Osteocyte (in vitro differentiated cells): ENCODE data around the gene ATP9A. TPM values are rescaled to one million over a fixed set of nuclear protein-coding genes. Genes with fewer than 3 reads are reported as not detected.

ENCODE experiments used
- DNase-seq: peaks from one replicate; pipeline ENCODE4 v3.0.0; 2021; ENCODE audit warnings: mixed read lengths; ENCODE audit not compliant: unreplicated experiment; ENCODE audit errors: extremely low spot score
- H3K27ac Mint-ChIP-seq: one replicate; pipeline ENCODE4 v1.8.0; 2021; ENCODE audit warnings: mild to moderate bottlenecking, mixed read lengths; ENCODE audit not compliant: unreplicated experiment
- H3K27me3 Mint-ChIP-seq: one replicate; pipeline ENCODE4 v1.8.0; 2021; ENCODE audit warnings: mixed read lengths; ENCODE audit not compliant: unreplicated experiment
- H3K36me3 Mint-ChIP-seq: one replicate; pipeline ENCODE4 v1.8.0; 2021; ENCODE audit warnings: mixed read lengths; ENCODE audit not compliant: unreplicated experiment
- H3K4me1 Mint-ChIP-seq: one replicate; pipeline ENCODE4 v1.8.0; 2021; ENCODE audit warnings: mixed read lengths; ENCODE audit not compliant: unreplicated experiment
- H3K4me3 Mint-ChIP-seq: one replicate; pipeline ENCODE4 v1.8.0; 2021; ENCODE audit warnings: mild to moderate bottlenecking, moderate library complexity, mixed read lengths; ENCODE audit not compliant: unreplicated experiment
- H3K9me3 Mint-ChIP-seq: one replicate; pipeline ENCODE4 v1.8.0; 2021; ENCODE audit warnings: mixed read lengths; ENCODE audit not compliant: unreplicated experiment
- total RNA-seq: library from RNA; stranded (reverse); gene quantifications from 2 replicates; pipeline ENCODE4 v1.2.1, GENCODE V29; 2021
- TF ChIP-seq, protein P1 (sequence below): fragments of 200-600 bp; sonication (generic); IDR thresholded peaks from 2 replicates; pipeline ENCODE4 v1.5.0; 2021; ENCODE audit warnings: antibody characterized with exemption, mild to moderate bottlenecking, moderate library complexity

The ATP9A gene
- total RNA-seq, 1 donor from 2014 or later = 58.4 TPM

DNA sequence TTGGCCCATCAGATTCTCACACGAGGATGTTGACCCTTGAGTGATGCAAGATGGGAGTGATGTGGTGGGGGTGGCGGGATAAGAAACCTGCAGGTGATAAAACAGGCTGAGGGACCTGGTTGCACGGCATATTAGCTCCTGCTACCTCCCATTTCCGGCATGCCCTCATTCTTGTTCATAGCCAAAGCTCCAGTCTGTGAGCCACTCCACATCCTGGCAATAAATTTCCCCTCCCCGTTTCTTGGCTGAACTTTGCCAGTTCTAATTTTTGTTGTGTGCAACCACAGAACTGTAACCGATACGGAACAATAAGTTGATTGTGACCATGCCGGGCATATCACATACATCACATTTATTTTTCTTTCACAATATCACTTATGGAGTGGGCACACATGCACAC, 184.1 kb downstream of the ATP9A start:
- no peaks in the 10 kb centered on the region for H3K27me3 Mint-ChIP-seq
- TF ChIP-seq, protein P1, sequence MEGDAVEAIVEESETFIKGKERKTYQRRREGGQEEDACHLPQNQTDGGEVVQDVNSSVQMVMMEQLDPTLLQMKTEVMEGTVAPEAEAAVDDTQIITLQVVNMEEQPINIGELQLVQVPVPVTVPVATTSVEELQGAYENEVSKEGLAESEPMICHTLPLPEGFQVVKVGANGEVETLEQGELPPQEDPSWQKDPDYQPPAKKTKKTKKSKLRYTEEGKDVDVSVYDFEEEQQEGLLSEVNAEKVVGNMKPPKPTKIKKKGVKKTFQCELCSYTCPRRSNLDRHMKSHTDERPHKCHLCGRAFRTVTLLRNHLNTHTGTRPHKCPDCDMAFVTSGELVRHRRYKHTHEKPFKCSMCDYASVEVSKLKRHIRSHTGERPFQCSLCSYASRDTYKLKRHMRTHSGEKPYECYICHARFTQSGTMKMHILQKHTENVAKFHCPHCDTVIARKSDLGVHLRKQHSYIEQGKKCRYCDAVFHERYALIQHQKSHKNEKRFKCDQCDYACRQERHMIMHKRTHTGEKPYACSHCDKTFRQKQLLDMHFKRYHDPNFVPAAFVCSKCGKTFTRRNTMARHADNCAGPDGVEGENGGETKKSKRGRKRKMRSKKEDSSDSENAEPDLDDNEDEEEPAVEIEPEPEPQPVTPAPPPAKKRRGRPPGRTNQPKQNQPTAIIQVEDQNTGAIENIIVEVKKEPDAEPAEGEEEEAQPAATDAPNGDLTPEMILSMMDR = no peak
- peaks cover 15% of the 10 kb centered on the region for H3K4me1 Mint-ChIP-seq
- no peaks in the 10 kb centered on the region for H3K9me3 Mint-ChIP-seq
- H3K4me3 Mint-ChIP-seq = no peak overlapping the region
- H3K27ac Mint-ChIP-seq = no peak overlapping the region
- no peak for DNase-seq
- H3K36me3 Mint-ChIP-seq = no peaks in the 10 kb centered on the region

GRCh38 chr20:51583499-51583898, 184.7 kb downstream of the ATP9A start:
- no peak overlapping the region for H3K4me3 Mint-ChIP-seq
- H3K36me3 Mint-ChIP-seq = no peaks in the 10 kb centered on the region
- peaks cover 17% of the 10 kb centered on the region for H3K4me1 Mint-ChIP-seq
- no peak overlapping the region for H3K27ac Mint-ChIP-seq
- no peaks in the 10 kb centered on the region for H3K27me3 Mint-ChIP-seq
- no peak for DNase-seq
- TF ChIP-seq, protein P1 = no peak
- H3K9me3 Mint-ChIP-seq = no peaks in the 10 kb centered on the region

DNA sequence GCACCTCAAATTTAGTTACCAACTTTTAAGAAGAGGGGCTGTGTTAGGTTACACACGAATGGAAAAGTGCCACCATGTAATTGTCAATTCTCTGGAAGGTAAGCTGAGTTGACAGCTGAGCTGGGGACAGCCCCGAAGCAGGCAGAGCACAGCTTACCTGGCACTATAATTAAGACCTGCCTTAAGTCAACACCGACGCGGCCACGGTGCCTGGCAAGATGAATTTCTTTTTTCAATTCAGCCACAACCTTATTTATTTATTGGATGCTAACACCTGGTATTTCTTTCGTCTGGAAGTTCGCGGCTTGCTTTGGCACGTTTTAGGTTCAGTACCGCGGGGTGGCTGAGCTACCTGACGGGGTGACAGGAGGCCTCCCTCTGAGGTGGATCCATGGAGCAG, 185.1 kb downstream of the ATP9A start:
- H3K27me3 Mint-ChIP-seq = no peaks in the 10 kb centered on the region
- TF ChIP-seq, protein P1 = no peak
- no peak for DNase-seq
- H3K4me1 Mint-ChIP-seq = peaks cover 17% of the 10 kb centered on the region
- no peak overlapping the region for H3K4me3 Mint-ChIP-seq
- no peak overlapping the region for H3K27ac Mint-ChIP-seq
- no peaks in the 10 kb centered on the region for H3K9me3 Mint-ChIP-seq
- no peaks in the 10 kb centered on the region for H3K36me3 Mint-ChIP-seq

- Mint-ChIP-seq H3K36me3 (no peaks in the 10 kb centered on the region), H3K27me3 (no peaks in the 10 kb centered on the region), H3K27ac (no peak overlapping the region), H3K4me1 (peaks cover 17% of the 10 kb centered on the region), H3K4me3 (no peak overlapping the region), H3K9me3 (no peaks in the 10 kb centered on the region)
- DNase-seq = no peak
- TF ChIP-seq, protein P1 = no peak
These were observed 186.6 kb downstream of the ATP9A start for GRCh38 chr20:51581571-51581970.

- Mint-ChIP-seq H3K27me3 (no peaks in the 10 kb centered on the region), H3K36me3 (no peaks in the 10 kb centered on the region), H3K4me3 (no peak overlapping the region), H3K27ac (peak overlapping the region; percentile 28), H3K9me3 (peaks cover 6% of the 10 kb centered on the region), H3K4me1 (peaks cover 11% of the 10 kb centered on the region)
- no peak for DNase-seq
- TF ChIP-seq, protein P1 = no peak
These were observed 189.1 kb downstream of the ATP9A start for GRCh38 chr20:51579137-51579536.
